H54 (cell line): ENCODE results near the gene CXorf58.

ENCODE experiments used
- DNase-seq: peaks from one replicate; pipeline ENCODE4 v3.0.0; 2011; ENCODE audit warnings: low spot score, mixed read lengths; ENCODE audit not compliant: insufficient read length
- FAIRE-seq: peaks from 3 replicates; lab custom pipeline; 2011; peaks lifted over from hg19 to GRCh38; lab: Jason Lieb, UNC
- POLR2A ChIP-seq: IDR thresholded peaks from 2 replicates; pipeline ENCODE4 v1.6.1; 2011; ENCODE audit warnings: low read depth, mild to moderate bottlenecking, low read length

The CXorf58 gene

DNA sequence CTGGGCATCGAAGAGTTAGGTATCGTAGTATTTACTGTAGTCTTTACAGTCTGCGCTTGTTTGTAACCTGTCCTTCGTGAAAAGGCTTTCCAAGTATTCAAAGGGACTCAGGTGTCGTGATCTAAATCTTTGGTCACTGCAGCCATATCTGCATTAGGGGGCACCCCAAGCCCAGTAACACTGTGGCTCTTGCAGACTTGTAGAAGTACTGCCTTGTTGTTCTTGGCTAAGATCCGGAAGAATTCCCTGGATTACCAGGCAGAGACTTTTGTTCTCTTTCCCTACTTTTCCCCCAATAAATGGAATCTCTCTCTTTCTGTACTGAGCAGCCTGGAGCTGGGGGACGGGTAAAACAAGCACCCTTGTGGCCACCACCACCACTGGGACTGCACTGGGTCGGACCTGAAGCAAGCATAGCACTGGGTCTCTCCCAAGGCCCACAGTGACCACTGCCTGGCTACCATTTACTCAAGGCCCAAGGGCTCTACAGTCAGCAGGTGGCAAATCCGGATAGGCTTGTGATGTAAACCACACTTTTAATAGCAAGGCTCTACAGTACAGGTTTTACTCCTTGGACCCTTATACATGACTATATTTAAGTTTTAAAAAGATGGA, 12.0 kb downstream of the CXorf58 start:
- FAIRE-seq (no peak), DNase-seq (no peak)
- no peak for TF ChIP-seq POLR2A

DNA sequence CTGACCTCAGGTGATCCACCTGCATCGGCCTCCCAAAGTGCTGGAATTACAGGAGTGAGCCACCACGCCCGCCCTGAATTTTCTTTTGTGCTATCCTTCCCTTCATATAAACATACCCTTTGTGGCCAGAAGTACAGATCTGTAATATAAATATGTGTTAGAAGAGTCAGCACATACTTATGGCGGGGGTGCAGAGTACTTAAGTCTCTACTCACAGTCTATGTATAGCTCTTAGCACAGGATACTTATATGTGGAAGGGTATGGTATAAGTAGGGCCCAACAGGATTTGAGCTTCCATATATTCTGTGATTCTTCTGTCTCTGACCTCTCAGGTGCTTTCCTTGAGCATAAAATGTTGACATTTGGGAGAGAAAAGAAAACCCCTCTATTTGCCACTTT, 18.2 kb downstream of the CXorf58 start:
- TF ChIP-seq POLR2A: no peak
- DNase-seq (no peak), FAIRE-seq (no peak)

DNA sequence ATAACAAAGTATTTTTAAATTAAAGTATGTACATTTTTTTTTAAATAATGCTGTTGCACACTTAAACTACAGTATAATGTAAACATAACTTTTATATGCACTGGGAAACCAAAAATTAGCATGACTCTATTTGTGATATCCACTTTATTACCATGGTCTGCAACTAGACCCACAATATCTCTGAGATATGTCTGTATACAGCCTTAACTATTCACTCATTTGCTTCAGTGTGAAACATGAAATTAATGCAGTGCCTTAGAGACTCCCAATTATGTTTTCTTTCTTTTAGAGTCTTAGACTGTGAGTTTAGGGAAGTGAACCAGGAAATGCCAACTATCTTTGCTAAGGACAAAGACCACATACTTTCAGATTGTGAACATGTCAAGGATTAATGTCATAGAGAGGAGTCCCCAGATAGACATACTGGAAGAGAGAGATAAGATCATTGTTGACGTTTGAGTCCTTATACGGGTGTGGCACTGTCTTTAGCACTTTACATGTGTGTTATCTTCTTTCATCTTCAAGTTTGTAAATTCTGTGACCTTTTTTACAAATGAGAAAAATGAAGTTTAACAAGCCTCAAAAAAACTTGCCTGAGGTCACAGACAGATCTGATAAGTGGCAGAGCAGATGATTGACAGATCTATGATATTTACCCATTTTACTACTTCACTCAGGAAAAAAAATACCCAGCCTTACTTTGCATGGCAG, 23.2 kb downstream of the CXorf58 start:
- FAIRE-seq (no peak), DNase-seq (no peak)
- TF ChIP-seq POLR2A: no peak

DNA sequence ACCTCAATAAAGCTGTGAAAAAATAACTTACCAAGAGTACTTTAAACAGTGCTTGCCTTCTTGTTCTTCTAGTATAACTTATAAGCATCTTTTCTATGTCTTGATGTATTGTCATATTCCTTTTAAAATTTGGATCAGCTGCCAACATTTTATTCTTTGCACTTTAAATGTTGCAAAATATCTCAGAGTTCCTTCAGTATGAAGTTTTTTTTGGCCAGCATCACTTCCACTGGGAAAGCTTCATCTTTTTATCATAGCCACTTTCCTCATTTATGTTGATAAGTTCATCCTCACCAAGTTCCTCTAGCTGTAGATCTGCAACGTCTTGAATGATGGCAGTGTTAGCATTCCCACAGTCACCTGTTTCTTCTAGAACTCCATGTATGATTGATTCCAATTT, 24.2 kb downstream of the CXorf58 start:
- FAIRE-seq: no peak
- no peak for TF ChIP-seq POLR2A

DNA sequence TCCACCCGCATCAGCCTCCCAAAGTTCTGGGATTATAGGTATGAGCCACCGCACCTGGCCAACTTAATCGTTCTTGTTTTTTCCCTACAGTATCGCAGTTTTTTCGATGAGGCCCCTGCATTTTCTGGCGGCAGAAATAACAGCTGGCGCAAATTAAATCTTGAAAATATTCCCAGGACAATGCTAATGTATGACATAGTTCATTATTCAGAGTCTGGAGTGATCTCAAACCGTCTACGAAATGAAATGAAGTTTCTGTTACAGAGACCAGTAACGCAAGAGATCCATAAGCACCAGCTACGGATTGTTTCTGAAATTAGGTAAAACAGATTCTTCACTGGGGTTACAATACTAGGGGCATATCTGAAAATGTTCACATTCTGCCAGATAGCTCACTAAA, 27.3 kb downstream of the CXorf58 start:
- no peak for TF ChIP-seq POLR2A
- DNase-seq (no peak), FAIRE-seq (no peak)

More for the DNA sequence above, 24.2 kb downstream of the CXorf58 start:
- no peak for DNase-seq

DNA sequence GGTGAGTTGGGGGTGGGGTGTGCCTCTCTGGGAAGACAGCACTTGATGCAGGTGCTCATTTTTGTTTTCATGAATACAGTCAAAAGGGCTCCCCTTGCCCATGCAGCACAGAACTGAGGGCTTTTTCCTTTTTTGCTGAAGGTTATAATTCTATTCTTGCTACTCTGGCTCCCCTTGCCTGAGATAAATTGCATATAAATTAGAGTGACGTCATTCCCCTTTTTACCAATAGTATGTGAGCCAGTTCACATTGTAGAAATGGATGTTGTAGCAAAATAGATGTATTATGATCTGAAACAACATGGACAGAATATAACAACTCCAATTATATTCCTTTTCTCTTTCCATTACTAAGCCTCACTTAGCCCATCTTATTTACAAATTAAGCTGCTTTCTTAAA, 28.4 kb downstream of the CXorf58 start:
- TF ChIP-seq POLR2A: no peak
- DNase-seq: no peak
- no peak for FAIRE-seq

DNA sequence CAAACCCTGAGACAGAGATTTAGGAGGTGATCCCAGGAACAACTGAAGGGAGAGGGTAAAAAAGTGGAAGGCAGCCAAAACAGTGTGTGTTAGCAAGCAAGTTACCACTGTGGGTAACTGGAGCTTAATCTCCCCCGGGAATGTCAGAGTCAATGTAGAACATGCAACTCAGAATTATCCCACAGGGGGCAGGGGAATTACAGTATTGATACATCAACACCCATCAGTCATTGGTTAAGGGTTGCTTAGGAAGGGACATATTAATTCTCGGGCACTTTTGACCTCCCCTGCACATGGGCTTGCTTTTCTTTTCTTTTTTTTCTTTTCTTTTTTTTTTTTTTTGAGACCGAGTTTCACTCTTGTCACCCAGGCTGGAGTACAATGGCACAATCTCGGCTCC, 29.3 kb downstream of the CXorf58 start:
- FAIRE-seq: no peak
- DNase-seq: no peak
- no peak for TF ChIP-seq POLR2A

DNA sequence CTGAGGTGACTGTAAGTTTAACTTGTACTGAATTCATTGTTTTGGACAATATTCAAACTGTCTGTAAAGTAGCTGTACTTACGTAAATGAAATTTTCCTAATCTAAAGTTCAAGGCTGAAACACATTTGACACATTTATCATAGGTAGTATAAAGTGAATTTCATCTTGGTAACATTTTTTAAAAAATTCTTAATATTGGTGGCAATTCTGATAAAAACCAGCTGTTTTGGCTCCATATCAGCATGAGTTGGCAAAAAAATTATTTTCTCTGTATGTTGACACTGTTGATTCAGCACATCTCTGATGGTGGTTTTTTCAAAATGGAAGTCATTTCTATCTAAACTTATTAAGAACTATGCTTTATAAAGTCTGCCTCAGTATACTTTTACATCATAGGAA, 30.9 kb downstream of the CXorf58 start:
- no peak for DNase-seq
- no peak for TF ChIP-seq POLR2A
- no peak for FAIRE-seq

DNA sequence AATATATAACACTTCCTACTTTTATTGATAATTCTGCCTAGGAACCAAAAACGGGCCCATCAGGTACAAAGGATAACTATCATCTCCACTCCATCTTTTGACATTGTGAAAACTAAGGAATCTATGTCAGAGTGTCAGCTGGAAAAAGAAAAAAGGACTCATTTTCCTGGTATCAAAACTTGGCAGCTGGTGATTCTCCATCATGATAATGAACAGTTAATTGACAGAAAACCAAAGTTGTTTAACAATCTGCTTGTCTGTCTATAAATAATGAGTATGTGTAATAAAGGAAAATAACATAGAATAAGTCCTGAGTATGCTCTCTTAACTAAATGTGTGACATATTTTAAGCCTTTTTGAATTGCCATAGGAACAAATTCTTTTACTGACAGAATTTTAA, 31.4 kb downstream of the CXorf58 start:
- DNase-seq: no peak
- no peak for TF ChIP-seq POLR2A
- no peak for FAIRE-seq

DNA sequence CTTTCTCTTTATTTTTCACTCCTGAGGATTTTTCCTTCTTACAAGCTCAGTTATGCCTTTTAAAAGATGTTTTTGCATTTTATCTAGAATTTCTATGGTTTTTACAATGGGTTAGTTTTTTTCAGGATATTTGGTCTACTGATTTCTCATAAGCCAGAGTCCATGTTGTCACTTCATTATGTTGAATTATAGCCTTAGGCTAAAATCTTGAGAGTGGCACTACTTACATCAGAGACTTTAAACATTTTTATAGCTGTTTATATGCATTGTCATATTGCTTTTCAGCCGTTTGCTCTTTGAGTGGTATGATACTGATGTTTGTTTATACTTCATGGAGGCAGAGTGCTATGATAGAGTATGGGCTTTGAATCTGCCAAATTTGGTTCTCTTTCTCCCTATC, 36.4 kb downstream of the CXorf58 start:
- FAIRE-seq (no peak), DNase-seq (no peak)
- no peak for TF ChIP-seq POLR2A

DNA sequence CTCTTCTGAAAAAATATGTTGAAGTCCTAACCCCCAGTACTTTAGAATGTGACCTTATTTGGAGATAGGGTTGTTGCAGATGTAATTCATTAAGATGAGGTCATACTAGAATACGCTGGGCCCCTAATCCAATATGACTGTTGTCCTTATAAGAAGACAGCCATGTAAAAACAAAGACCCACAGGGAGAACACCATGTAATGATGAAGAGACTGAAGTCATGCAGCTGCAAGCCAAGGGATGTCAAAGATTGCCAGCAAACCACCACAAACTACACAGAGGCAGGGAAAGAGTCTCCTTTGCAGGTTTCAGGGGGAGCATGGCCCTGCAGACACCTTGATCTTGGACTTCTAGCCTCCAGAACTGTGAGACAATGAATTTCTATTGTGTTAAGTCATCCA, 37.4 kb downstream of the CXorf58 start:
- no peak for FAIRE-seq
- TF ChIP-seq POLR2A: no peak
- no peak for DNase-seq

DNA sequence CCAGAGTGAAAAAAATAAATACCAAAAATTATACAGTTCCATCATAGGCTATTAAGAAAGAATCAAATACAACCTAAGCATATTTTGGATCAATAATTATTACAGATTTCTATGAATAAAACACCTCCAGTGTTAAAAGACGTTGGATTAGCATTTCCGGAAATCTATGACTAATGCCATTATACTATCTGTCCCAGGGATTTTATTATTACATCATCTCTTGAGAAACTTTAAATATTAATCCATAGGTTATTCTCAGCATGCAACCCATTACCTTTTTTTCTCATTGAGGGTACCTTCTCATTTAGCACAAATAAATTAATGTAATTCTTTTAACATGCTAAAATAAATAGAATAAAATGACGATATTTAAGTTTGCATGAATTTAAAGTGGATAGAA, 44.6 kb downstream of the CXorf58 start:
- TF ChIP-seq POLR2A: no peak
- no peak for DNase-seq
- no peak for FAIRE-seq

DNA sequence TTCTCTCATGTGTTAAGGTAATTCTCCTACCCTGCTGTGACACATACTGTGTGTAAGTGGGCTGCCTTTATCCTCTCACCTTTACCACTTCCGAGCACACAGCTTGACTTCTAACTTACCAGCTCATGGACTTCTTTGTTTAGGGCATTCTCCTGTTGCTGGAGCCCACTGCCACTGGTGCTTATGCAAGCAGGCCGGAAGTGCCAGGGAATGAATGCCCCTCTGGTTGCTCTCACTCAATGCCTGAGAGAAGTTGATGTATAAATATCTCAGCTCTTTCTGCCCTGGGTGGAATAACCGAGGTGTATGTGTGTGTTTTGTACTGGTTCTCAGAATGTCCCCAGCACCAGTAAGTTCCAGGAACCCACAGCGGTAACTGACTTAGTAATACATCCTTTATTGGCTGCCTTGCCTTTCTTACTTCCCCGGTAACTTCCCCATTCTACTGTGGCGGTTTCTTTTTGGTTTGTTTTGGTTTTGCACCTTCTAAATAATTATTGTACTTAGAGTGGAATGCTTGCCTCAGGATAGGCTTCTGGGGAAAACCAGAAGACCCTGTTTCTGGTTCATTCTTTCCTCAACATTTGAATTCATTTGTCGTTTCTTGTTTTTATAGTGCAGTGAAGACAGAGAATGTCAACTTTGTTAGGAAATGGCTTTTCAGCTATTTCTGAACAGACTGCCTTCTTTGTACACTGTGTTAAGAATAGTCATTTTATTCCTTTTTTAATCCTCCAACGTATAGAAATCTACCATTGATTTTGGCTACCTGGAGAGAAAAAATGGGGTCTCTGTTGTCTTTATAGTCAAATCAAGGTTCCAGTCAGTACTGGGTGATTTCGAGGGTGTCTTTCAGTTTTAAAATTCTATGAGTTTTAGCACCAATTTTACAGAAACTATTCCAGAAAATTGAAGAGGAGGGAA, 45.4 kb downstream of the CXorf58 start:
- FAIRE-seq: no peak
- DNase-seq: no peak
- no peak for TF ChIP-seq POLR2A

DNA sequence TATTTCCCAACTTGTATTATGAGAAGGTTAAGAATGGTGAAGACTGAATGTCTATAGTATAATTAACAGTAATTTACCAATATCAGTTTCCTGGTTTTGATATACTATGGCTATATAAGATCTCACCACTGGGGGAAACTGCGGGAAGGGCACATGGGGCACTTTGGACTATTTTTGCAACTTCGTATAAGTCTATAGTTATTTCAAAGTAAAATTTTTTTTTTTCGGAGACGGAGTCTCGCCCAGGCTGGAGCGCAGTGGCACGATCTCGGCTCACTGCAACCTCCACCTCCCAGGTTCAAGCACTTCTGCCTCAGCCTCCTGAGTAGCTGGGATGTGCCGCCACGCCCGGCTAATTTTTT, 46.1 kb downstream of the CXorf58 start:
- no peak for FAIRE-seq
- TF ChIP-seq POLR2A: no peak
- DNase-seq: no peak
